Testis (tissue), 3 donors: ENCODE results near the gene TCF7L1. TPM values are rescaled to one million over a fixed set of nuclear protein-coding genes. Genes with fewer than 3 reads are reported as not detected.

Experiments
- DNase-seq: peaks from one replicate; pipeline ENCODE4 v3.0.0-alpha.2; 2019
- H3K27ac ChIP-seq, 2 donors: fragments of 200-600 bp; sonication (generic); one replicate each; pipeline ENCODE4 v1.5.1; 2019
- H3K27me3 ChIP-seq: fragments of 200-600 bp; sonication (generic); one replicate; pipeline ENCODE4 v1.5.1; 2019
- H3K36me3 ChIP-seq: fragments of 200-600 bp; sonication (generic); one replicate; pipeline ENCODE4 v1.5.1; 2017; ENCODE audit warnings: low read depth; ENCODE audit errors: missing control alignments
- H3K4me1 ChIP-seq: fragments of 200-600 bp; sonication (generic); one replicate; pipeline ENCODE4 v1.5.1; 2019
- H3K4me3 ChIP-seq, 2 donors: fragments of 200-600 bp; sonication (generic); one replicate each; pipeline ENCODE4 v1.5.1; 2017 to 2019
- H3K9me3 ChIP-seq: fragments of 200-600 bp; sonication (generic); one replicate; pipeline ENCODE4 v1.5.1; 2017
- CTCF ChIP-seq, 3 experiments: fragments of 450-650 bp in 2 of 3; fragments of 200-600 bp in 1 of 3; sonication (generic) in 1 of 3; IDR thresholded peaks; one replicate each; pipeline ENCODE4 v1.5.1; 2016 to 2019; ENCODE audit warnings: antibody characterized with exemption in 3 of 3, mild to moderate bottlenecking in 2 of 3, moderate library complexity in 1 of 3
- POLR2A ChIP-seq: fragments of 450-650 bp; IDR thresholded peaks from one replicate; pipeline ENCODE4 v1.6.1; 2017; ENCODE audit warnings: antibody characterized with exemption, mild to moderate bottlenecking, moderate library complexity
- WGBS, 2 donors: methylation state at CpG; one replicate each; pipeline ENCODE4 v1.1.5; 2018; 5-methylcytosine and 5-hydroxymethylcytosine counted together
- intact Hi-C: fragments of 100-400 bp; cut with DNase I; formaldehyde crosslinking; loops from one replicate; pipeline ENCODE4 v1.15.1; 2023; ENCODE audit warnings: low total_unique reads
- polyA plus RNA-seq: library from polyadenylated mRNA; stranded (reverse); fragments of 350-450 nt; fragmentation: Illumina TruSeq; extraction: RNeasy Lipid Tissue Mini Kit (QIAGEN cat#74804); gene quantifications from one replicate; pipeline ENCODE4 v1.2.3, GENCODE V29; 2014; ENCODE audit warnings: low read depth, low replicate concordance; ENCODE audit not compliant: insufficient read depth
- total RNA-seq, 2 donors: library from RNA; depleted of rRNA; stranded (reverse); fragments of >200 nt; gene quantifications; one replicate each; pipeline ENCODE4 v1.2.3, GENCODE V29; 2016

The TCF7L1 gene
- total and polyA plus RNA-seq, 3 donors from 2014 or later: 6.7 to 11.9 (median 6.7) TPM

- 82 to 97% methylated on average over 4 to 5 of the region's 5 CpGs for WGBS, 2 donors
- intact Hi-C loops: no loop called here
- Histone ChIP-seq H3K27me3 (no peaks in the 10 kb centered on the region), H3K4me3 (no peak overlapping the region), H3K9me3 (no peaks in the 10 kb centered on the region), H3K36me3 (no peaks in the 10 kb centered on the region), H3K4me1 (peaks cover 3% of the 10 kb centered on the region), H3K27ac (no peak overlapping the region)
- no peak for DNase-seq
- TF ChIP-seq CTCF (IDR thresholded peaks at IDR 0.05) (no peak), POLR2A (no peak)
Observed at GRCh38 chr2:85235281-85235680, 102.1 kb downstream of the TCF7L1 start.

- Histone ChIP-seq H3K4me1 (peaks cover 6% of the 10 kb centered on the region), H3K27ac (no peak overlapping the region), H3K9me3 (no peaks in the 10 kb centered on the region), H3K27me3 (no peaks in the 10 kb centered on the region), H3K4me3 (no peak overlapping the region), H3K36me3 (no peaks in the 10 kb centered on the region)
- WGBS, 2 donors: 76 to 96% methylated on average over 2 to 3 of the region's 3 CpGs
- no peak for DNase-seq
- TF ChIP-seq POLR2A (no peak), CTCF (IDR thresholded peaks at IDR 0.05) (no peak)
- intact Hi-C loops: no loop called here
Observed at GRCh38 chr2:85236084-85236483, 102.9 kb downstream of the TCF7L1 start.

GRCh38 chr2:85237849-85238565, 104.8 kb downstream of the TCF7L1 start:
- no peaks in the 10 kb centered on the region for H3K27me3 ChIP-seq
- no peak for DNase-seq
- no peaks in the 10 kb centered on the region for H3K36me3 ChIP-seq
- intact Hi-C loops: no loop called here
- H3K9me3 ChIP-seq: no peaks in the 10 kb centered on the region
- TF ChIP-seq POLR2A (no peak), CTCF (IDR thresholded peaks at IDR 0.05) (no peak)
- H3K4me1 ChIP-seq: peaks cover 7% of the 10 kb centered on the region
- H3K4me3 ChIP-seq: no peak overlapping the region
- 68 to 73% methylated on average over 25 to 26 of the region's 26 CpGs for WGBS, 2 donors
- H3K27ac ChIP-seq: no peak overlapping the region

- 83 to 85% methylated on average over 8 of the region's 8 CpGs for WGBS, 2 donors
- Histone ChIP-seq H3K4me1 (peaks cover 7% of the 10 kb centered on the region), H3K4me3 (no peak overlapping the region), H3K9me3 (no peaks in the 10 kb centered on the region), H3K27ac (no peak overlapping the region), H3K36me3 (no peaks in the 10 kb centered on the region), H3K27me3 (no peaks in the 10 kb centered on the region)
- no peak for DNase-seq
- no peak for TF ChIP-seq POLR2A
- TF ChIP-seq CTCF (IDR thresholded peaks at IDR 0.05): no peak
- intact Hi-C loops: no loop called here
Observed at GRCh38 chr2:85238607-85239006, 105.4 kb downstream of the TCF7L1 start.

- WGBS, 2 donors: 85 to 87% methylated on average over 3 of the region's 3 CpGs
- intact Hi-C loops: no loop called here
- Histone ChIP-seq H3K36me3 (no peaks in the 10 kb centered on the region), H3K4me1 (peaks cover 7% of the 10 kb centered on the region), H3K27ac (no peak overlapping the region), H3K4me3 (no peak overlapping the region), H3K9me3 (no peaks in the 10 kb centered on the region), H3K27me3 (no peaks in the 10 kb centered on the region)
- TF ChIP-seq POLR2A (no peak), CTCF (IDR thresholded peaks at IDR 0.05) (no peak)
- DNase-seq: no peak
Observed at GRCh38 chr2:85239102-85239501, 105.9 kb downstream of the TCF7L1 start.
